Endothelial cell of umbilical vein (primary cell): ENCODE results near the gene PARVA. TPM values are rescaled to one million over a fixed set of nuclear protein-coding genes. Genes with fewer than 3 reads are reported as not detected.

Source experiments
- BruUV-seq: library from RNA; stranded (reverse); fragments of 400-500 nt; replicated peaks from 2 replicates; lab custom pipeline; 2021; lab: Mats Ljungman, UMichigan
- CTCF ChIA-PET: fragments of 300-600, 350-600 bp; sonication (Branson Sonifier 250); formaldehyde crosslinking; loops from one replicate; lab custom pipeline; 2021; ENCODE audit warnings: antibody characterized with exemption, inconsistent platforms; lab: Charles Lee
- POLR2A ChIA-PET: fragments of 300-600, 350-600 bp; sonication (Branson Sonifier 250); formaldehyde crosslinking; loops from one replicate; lab custom pipeline; 2021; ENCODE audit warnings: antibody characterized with exemption, inconsistent platforms; lab: Charles Lee
- DNase-seq: peaks from one replicate; pipeline ENCODE4 v3.0.0-alpha.2; 2011; ENCODE audit warnings: low read depth, low spot score
- FAIRE-seq: peaks from 2 replicates; lab custom pipeline; 2011; peaks lifted over from hg19 to GRCh38; lab: Jason Lieb, UNC
- H2AFZ ChIP-seq: 2 replicates; pipeline ENCODE4 v1.6.0; 2012; ENCODE audit warnings: low read depth, low read length, control low read depth, inconsistent platforms
- H3K27ac ChIP-seq: 2 replicates; pipeline ENCODE4 v1.5.1; 2011; ENCODE audit warnings: low read depth, mild to moderate bottlenecking, control low read depth, low read length, moderate library complexity; ENCODE audit not compliant: insufficient read depth
- H3K27me3 ChIP-seq, 2 experiments: 2 replicates each; pipeline versions ENCODE4 v1.6.0 to v1.6.1; 2011; ENCODE audit warnings: low read length in 2 of 2, mixed read lengths in 1 of 2; ENCODE audit not compliant: control insufficient read depth in 2 of 2, insufficient read depth in 2 of 2
- H3K36me3 ChIP-seq, 2 experiments: 2 replicates in 1 of 2; 3 replicates in 1 of 2; pipeline ENCODE4 v1.5.1; 2011; ENCODE audit warnings: low read length in 2 of 2, mild to moderate bottlenecking in 1 of 2, moderate library complexity in 1 of 2; ENCODE audit not compliant: control insufficient read depth in 2 of 2, insufficient read depth in 2 of 2; ENCODE audit errors: extremely low read depth in 1 of 2
- H3K4me1 ChIP-seq: 3 replicates; pipeline ENCODE4 v1.5.1; 2011; ENCODE audit warnings: mild to moderate bottlenecking, low read length; ENCODE audit not compliant: control insufficient read depth, insufficient read depth; ENCODE audit errors: extremely low read depth
- H3K4me2 ChIP-seq: 2 replicates; pipeline ENCODE4 v1.6.1; 2011; ENCODE audit warnings: low read length, control low read depth, mixed read lengths; ENCODE audit not compliant: insufficient read depth
- H3K4me3 ChIP-seq, 3 experiments: fragments of 200-600 bp in 1 of 3; sonication (generic), shearing (Covaris generic) in 1 of 3; replicated peaks in 1 of 3; 2 replicates each; pipeline ENCODE4 v1.5.1; 2011 to 2016; ENCODE audit warnings: control low read depth in 3 of 3, low read length in 3 of 3, mild to moderate bottlenecking in 2 of 3, inconsistent platforms in 1 of 3, low read depth in 1 of 3, moderate library complexity in 1 of 3; ENCODE audit not compliant: insufficient read depth in 1 of 3
- H3K79me2 ChIP-seq: 2 replicates; pipeline ENCODE4 v1.6.0; 2012; ENCODE audit warnings: low read length, inconsistent platforms; ENCODE audit not compliant: control insufficient read depth, insufficient read depth
- H3K9ac ChIP-seq: replicated peaks from 2 replicates; pipeline ENCODE3; 2011; ENCODE audit warnings: low read length, control low read depth; ENCODE audit not compliant: insufficient read depth; ENCODE audit errors: extremely low read depth
- H3K9me1 ChIP-seq: replicated peaks from 3 replicates; pipeline ENCODE4 v1.6.0; 2011; ENCODE audit warnings: mild to moderate bottlenecking, low read length; ENCODE audit not compliant: control insufficient read depth, insufficient read depth; ENCODE audit errors: extremely low read depth
- H3K9me3 ChIP-seq: replicated peaks from 2 replicates; pipeline ENCODE4 v1.5.1; 2012; ENCODE audit warnings: low read length, inconsistent platforms; ENCODE audit not compliant: control insufficient read depth, insufficient read depth
- H4K20me1 ChIP-seq: replicated peaks from 2 replicates; pipeline ENCODE3; 2011; ENCODE audit warnings: mild to moderate bottlenecking, low read length; ENCODE audit not compliant: control insufficient read depth, insufficient read depth; ENCODE audit errors: extremely low read depth
- EZH2 ChIP-seq: IDR thresholded peaks from 2 replicates; pipeline ENCODE4 v1.6.1; 2012; ENCODE audit warnings: borderline replicate concordance, low read depth, mild to moderate bottlenecking, moderate library complexity, low read length, inconsistent platforms; ENCODE audit not compliant: severe bottlenecking
- GATA2 ChIP-seq: IDR thresholded peaks from 2 replicates; pipeline ENCODE4 v1.7.0; 2011; ENCODE audit warnings: low read depth, mild to moderate bottlenecking, moderate library complexity, mixed read lengths, low read length; ENCODE audit not compliant: insufficient read length, insufficient read depth
- JUN ChIP-seq: IDR thresholded peaks from 2 replicates; pipeline ENCODE4 v1.6.1; 2011; ENCODE audit warnings: borderline replicate concordance, low read depth; ENCODE audit not compliant: insufficient read length, insufficient read depth
- MAX ChIP-seq: IDR thresholded peaks from 2 replicates; pipeline ENCODE4 v1.6.1; 2011; ENCODE audit not compliant: insufficient read depth, insufficient read length
- POLR2A ChIP-seq: IDR thresholded peaks from 2 replicates; pipeline ENCODE4 v1.6.1; 2012; ENCODE audit warnings: low read depth, mild to moderate bottlenecking, control low read depth, low read length
- POLR2AphosphoS5 ChIP-seq: IDR thresholded peaks from 2 replicates; pipeline ENCODE4 v1.6.1; 2012; ENCODE audit warnings: low read depth, mild to moderate bottlenecking, control low read depth, low read length, moderate library complexity; ENCODE audit not compliant: insufficient read depth
- dilution Hi-C: fragments of 300-500 bp; cut with MboI; formaldehyde crosslinking; loops from one replicate; pipeline ENCODE4 v1.15.0; 2019; ENCODE audit warnings: low sequenced_read_pairs; ENCODE audit not compliant: extremely low pct_ligation_motif_present
- intact Hi-C: fragments of 100-400 bp; cut with micrococcal nuclease; formaldehyde crosslinking; loops from one replicate; pipeline ENCODE4 v1.10.0; 2022
- polyA plus RNA-seq, 4 experiments: library from polyadenylated mRNA; depleted of rRNA in 3 of 4; stranded (reverse) in 3 of 4; unstranded in 1 of 4; fragments of >200 nt; gene quantifications; 2 replicates each; pipeline versions ENCODE4 v1.2.1 to v1.2.3, GENCODE V29; 2011 to 2012; ENCODE audit warnings: missing spikeins in 1 of 4
- total RNA-seq: library from RNA; stranded (reverse); gene quantifications from 2 replicates; pipeline ENCODE4 v1.2.3, GENCODE V29; 2021
- TF ChIP-seq, protein P1 (sequence below), 2 donors: IDR thresholded peaks; 1 replicate in 1 of 2; 2 replicates in 1 of 2; pipeline ENCODE4 v1.5.1; 2011; ENCODE audit warnings: low read length in 2 of 2, mild to moderate bottlenecking in 2 of 2, moderate library complexity in 2 of 2, control low read depth in 1 of 2, inconsistent platforms in 1 of 2, low read depth in 1 of 2; ENCODE audit not compliant: insufficient read depth in 1 of 2; ENCODE audit errors: extremely low read depth in 1 of 2

PARVA gene
- total and polyA plus RNA-seq, 2 donors (not counting 3 experiments of a cell fraction or from before 2014, with no cell fraction given) = 40.6 to 104 TPM

- Histone ChIP-seq H3K27ac (no peak overlapping the region), H3K4me2 (no peak overlapping the region), H3K36me3 (peaks cover 4 to 11% of the 10 kb centered on the region in 2 experiments), H2AFZ (no peak overlapping the region), H3K4me1 (no peaks in the 10 kb centered on the region), H3K79me2 (no peaks in the 10 kb centered on the region), H3K27me3 (no peaks in the 10 kb centered on the region), H3K9me1 (no peaks in the 10 kb centered on the region), H3K9ac (no peak overlapping the region), H3K4me3 (no peak overlapping the region), H3K9me3 (no peaks in the 10 kb centered on the region), H4K20me1 (no peaks in the 10 kb centered on the region)
- ChIA-PET POLR2A (no interaction called here), CTCF (no interaction called here)
- dilution Hi-C loops (no loop called here), intact Hi-C loops (no loop called here)
- BruUV-seq = no TSS peak
- DNase-seq = no peak
- no peak for TF ChIP-seq POLR2A
- no peak for TF ChIP-seq JUN
- TF ChIP-seq MAX = no peak
- TF ChIP-seq GATA2 = no peak
- no peak for TF ChIP-seq POLR2AphosphoS5
- TF ChIP-seq, protein P1, sequence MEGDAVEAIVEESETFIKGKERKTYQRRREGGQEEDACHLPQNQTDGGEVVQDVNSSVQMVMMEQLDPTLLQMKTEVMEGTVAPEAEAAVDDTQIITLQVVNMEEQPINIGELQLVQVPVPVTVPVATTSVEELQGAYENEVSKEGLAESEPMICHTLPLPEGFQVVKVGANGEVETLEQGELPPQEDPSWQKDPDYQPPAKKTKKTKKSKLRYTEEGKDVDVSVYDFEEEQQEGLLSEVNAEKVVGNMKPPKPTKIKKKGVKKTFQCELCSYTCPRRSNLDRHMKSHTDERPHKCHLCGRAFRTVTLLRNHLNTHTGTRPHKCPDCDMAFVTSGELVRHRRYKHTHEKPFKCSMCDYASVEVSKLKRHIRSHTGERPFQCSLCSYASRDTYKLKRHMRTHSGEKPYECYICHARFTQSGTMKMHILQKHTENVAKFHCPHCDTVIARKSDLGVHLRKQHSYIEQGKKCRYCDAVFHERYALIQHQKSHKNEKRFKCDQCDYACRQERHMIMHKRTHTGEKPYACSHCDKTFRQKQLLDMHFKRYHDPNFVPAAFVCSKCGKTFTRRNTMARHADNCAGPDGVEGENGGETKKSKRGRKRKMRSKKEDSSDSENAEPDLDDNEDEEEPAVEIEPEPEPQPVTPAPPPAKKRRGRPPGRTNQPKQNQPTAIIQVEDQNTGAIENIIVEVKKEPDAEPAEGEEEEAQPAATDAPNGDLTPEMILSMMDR (IDR thresholded peaks at IDR 0.05; ENCODE audit: extremely low read depth in 1 of 2, insufficient read depth in 1 of 2, low read depth in 1 of 2, low read length in 2 of 2) = no peak
- TF ChIP-seq EZH2 = no peak
- FAIRE-seq = no peak
Observed at GRCh38 chr11:12532580-12532979, 155.2 kb downstream of the PARVA start.
